K562 (cell line): ENCODE data around the gene PRRT1. TPM values are rescaled to one million over a fixed set of nuclear protein-coding genes. Genes with fewer than 3 reads are reported as not detected.
A peak's percentile ranks its signal among the peaks of the same experiment; 100 is the strongest.

ENCODE experiments used
- ATAC-seq: fragments of 200-7000 bp; cut with Tn5 transposase; 3 replicates; pipeline ENCODE4 v1.9.1; 2020; ENCODE audit warnings: moderate library complexity
- BruUV-seq: library from RNA; stranded (reverse); fragments of 400-500 nt; replicated peaks from 2 replicates; lab custom pipeline; 2021; lab: Mats Ljungman, UMichigan
- CTCF ChIA-PET: fragments of 300-600 bp; formaldehyde crosslinking; extraction: SDS; loops from one replicate; lab custom pipeline; 2021; ENCODE audit warnings: low intra/inter-chr PET ratio; lab: Yijun Ruan, JAX
- POLR2A ChIA-PET: fragments of 300-600, 350-650 bp; sonication (Branson Sonifier 250); formaldehyde crosslinking; extraction: SDS; loops from one replicate; lab custom pipeline; 2021; ENCODE audit warnings: antibody characterized with exemption, inconsistent platforms; lab: Yijun Ruan, JAX
- DNase-seq, 4 experiments: peaks; one replicate each; pipeline versions ENCODE4 v3.0.0 to v3.0.0-alpha.2; 2011 to 2018; ENCODE audit warnings: low spot score in 3 of 4, mixed read lengths in 3 of 4; ENCODE audit errors: extremely low read depth in 1 of 4
- FAIRE-seq: peaks from 2 replicates; lab custom pipeline; 2011; peaks lifted over from hg19 to GRCh38; lab: Jason Lieb, UNC
- H2AFZ ChIP-seq: 2 replicates; pipeline ENCODE4 v1.6.0; 2011; ENCODE audit warnings: low read depth, low read length, control low read depth, inconsistent platforms
- H3K27ac ChIP-seq: fragments of 200-600 bp; 3 replicates; pipeline ENCODE4 v1.8.0; 2011; ENCODE audit warnings: low read depth, mild to moderate bottlenecking, control low read depth, inconsistent platforms, low read length, moderate library complexity, mixed read lengths; ENCODE audit errors: extremely low read depth
- H3K27me3 ChIP-seq, 2 experiments: fragments of 300-600 bp in 1 of 2; 2 replicates in 1 of 2; 3 replicates in 1 of 2; pipeline versions ENCODE4 v1.6.0 to v1.8.0; 2011; ENCODE audit warnings: inconsistent platforms in 2 of 2, low read length in 2 of 2, mild to moderate bottlenecking in 1 of 2, mixed read lengths in 1 of 2, moderate library complexity in 1 of 2; ENCODE audit not compliant: control insufficient read depth in 2 of 2, insufficient read depth in 2 of 2
- H3K36me3 ChIP-seq: fragments of 300-600 bp; 3 replicates; pipeline ENCODE4 v1.8.0; 2011; ENCODE audit warnings: mild to moderate bottlenecking, low read length, inconsistent platforms; ENCODE audit not compliant: control insufficient read depth, insufficient read depth
- H3K4me1 ChIP-seq, 2 experiments: fragments of 200-600 bp in 1 of 2; replicated peaks in 1 of 2; 2 replicates in 1 of 2; 3 replicates in 1 of 2; pipeline versions ENCODE4 v1.5.1 to v1.8.0; 2011; ENCODE audit warnings: inconsistent platforms in 2 of 2, low read length in 2 of 2, mild to moderate bottlenecking in 1 of 2, mixed read lengths in 1 of 2, moderate library complexity in 1 of 2; ENCODE audit not compliant: control insufficient read depth in 2 of 2, insufficient read depth in 2 of 2
- H3K4me2 ChIP-seq: 2 replicates; pipeline ENCODE4 v1.6.1; 2011; ENCODE audit warnings: low read length, control low read depth, inconsistent platforms, mixed read lengths; ENCODE audit not compliant: insufficient read depth
- H3K4me3 ChIP-seq: fragments of 200-600 bp; sonication (generic), shearing (Covaris generic); 2 replicates; pipeline ENCODE4 v1.5.1; 2016; ENCODE audit warnings: control low read depth, inconsistent platforms
- H3K79me2 ChIP-seq: fragments of 200-600 bp; 3 replicates; pipeline ENCODE4 v1.8.0; 2011; ENCODE audit warnings: low read length, inconsistent platforms; ENCODE audit not compliant: control insufficient read depth, insufficient read depth
- H3K9ac ChIP-seq, 2 experiments: 2 replicates each; pipeline versions ENCODE4 v1.6.0 to v1.6.1; 2011; ENCODE audit warnings: low read depth in 2 of 2, low read length in 2 of 2, control low read depth in 1 of 2, inconsistent platforms in 1 of 2, mild to moderate bottlenecking in 1 of 2, mixed read lengths in 1 of 2; ENCODE audit not compliant: insufficient read depth in 1 of 2
- H3K9me1 ChIP-seq: one replicate; pipeline ENCODE4 v1.6.0; 2011; ENCODE audit warnings: inconsistent platforms, mild to moderate bottlenecking, low read length, moderate library complexity; ENCODE audit not compliant: control insufficient read depth, insufficient read depth
- H3K9me3 ChIP-seq: replicated peaks from 2 replicates; pipeline ENCODE4 v1.5.1; 2011; ENCODE audit warnings: low read depth, low read length, inconsistent platforms; ENCODE audit not compliant: control insufficient read depth, insufficient read depth
- H4K20me1 ChIP-seq: replicated peaks from 2 replicates; pipeline ENCODE4 v1.6.1; 2011; ENCODE audit warnings: low read length, inconsistent platforms, mixed read lengths; ENCODE audit not compliant: control insufficient read depth, insufficient read depth
- ARID4B ChIP-seq: sonication (generic); formaldehyde crosslinking; IDR thresholded peaks from 2 replicates; pipeline ENCODE4 v1.8.0; 2022; ENCODE audit warnings: mild to moderate bottlenecking, missing genetic modification reagents
- CREB1 ChIP-seq, 2 experiments: sonication (generic) in 1 of 2; formaldehyde crosslinking in 1 of 2; IDR thresholded peaks; 2 replicates each; pipeline versions ENCODE4 v1.6.1 to v1.8.0; 2012 to 2022; ENCODE audit warnings: inconsistent platforms in 1 of 2, mild to moderate bottlenecking in 1 of 2, missing genetic modification reagents in 1 of 2, moderate library complexity in 1 of 2
- HMBOX1 ChIP-seq: sonication (generic); IDR thresholded peaks from 2 replicates; pipeline ENCODE4 v1.6.1; 2016
- ZNF644 ChIP-seq: fragments of 200-800 bp; sonication (Bioruptor generic); IDR thresholded peaks from 2 replicates; pipeline ENCODE4 v1.6.1; 2016; ENCODE audit warnings: low read depth, missing genetic modification characterization, missing compliant biosample characterization
- WGBS: fragments of 100-300 bp; shearing (Covaris generic); methylation state at CpG from one replicate; pipeline ENCODE4 v1.1.6; 2016; ENCODE audit warnings: low coverage, mixed read lengths; ENCODE audit not compliant: insufficient coverage; ENCODE audit errors: missing lambda C conversion rate; 5-methylcytosine and 5-hydroxymethylcytosine counted together
- in situ Hi-C: fragments of 300-500 bp; cut with MboI; formaldehyde crosslinking; loops from 4 replicates; pipeline ENCODE4 v1.15.0; 2018; ENCODE audit warnings: inconsistent platforms, mixed read lengths
- intact Hi-C: fragments of 100-400 bp; cut with micrococcal nuclease; formaldehyde crosslinking; loops from 2 replicates; pipeline ENCODE4 v1.14.2; 2022
- polyA plus RNA-seq, 8 experiments: library from polyadenylated mRNA; depleted of rRNA in 4 of 8; stranded (reverse) in 5 of 8; unstranded in 3 of 8; fragments of >200 nt; fragmentation: Nextera tagmentation in 2 of 8; fragmentation: Illumina TruSeq in 1 of 8; extraction: Ambion mirVana in 2 of 8; extraction: Trizol in 1 of 8; gene quantifications; 2 replicates each; pipeline versions ENCODE4 v1.2.1 to v1.2.3, GENCODE V29; 2011 to 2014; ENCODE audit warnings: inconsistent platforms in 1 of 8, missing spikeins in 1 of 8
- total RNA-seq, 7 experiments: library from RNA; depleted of rRNA in 6 of 7; stranded (reverse); fragments of >200 nt in 6 of 7; fragmentation: Illumina TruSeq in 2 of 7; extraction: Trizol in 2 of 7; gene quantifications; 2 replicates each; pipeline versions ENCODE4 v1.2.1 to v1.2.3, GENCODE V29; 2011 to 2021; ENCODE audit warnings: low replicate concordance in 1 of 7

PRRT1 gene
- total and polyA plus RNA-seq, 9 of the 15 experiments (the other 6 are each of a cell fraction or from before 2014, with no cell fraction given), result 0.14 to 3.5 (median 0.41) TPM

- Histone ChIP-seq H3K79me2 (peaks cover 44% of the 10 kb centered on the region), H3K9me1 (no peaks in the 10 kb centered on the region), H3K27me3 (no peaks in the 10 kb centered on the region), H3K9ac (peak overlapping the region; percentile 86 to 93), H3K4me3 (peak overlapping the region; percentile 65), H3K4me2 (peak overlapping the region; percentile 86), H3K27ac (peak overlapping the region; percentile 89), H2AFZ (peak overlapping the region; percentile 91), H3K4me1 (peaks cover 25 to 65% of the 10 kb centered on the region in 2 experiments; a peak in 4 of 5 replicates), H3K36me3 (peaks cover 28% of the 10 kb centered on the region), H4K20me1 (no peaks in the 10 kb centered on the region), H3K9me3 (no peaks in the 10 kb centered on the region)
- intact Hi-C loops (no loop called here), in situ Hi-C loops (no loop called here)
- ChIA-PET CTCF (interaction anchor here (0.9 to 4.2 kb wide), 2 partner anchors 24 to 34 kb away, joined by 3 to 51 read pairs; no protein-coding TSS in a partner anchor), POLR2A (interaction anchor here (0.6 to 2.1 kb wide), 6 partner anchors 12 to 38 kb away, joined by 3 to 7 read pairs (median 4); partner anchors contain the start of genes ATF6B and EGFL8)
- ATAC-seq (peak; percentile 72), FAIRE-seq (peak; percentile 91), DNase-seq (peak; percentile 43 to 82 (median 57))
- BruUV-seq, result TSS peak; percentile 70
- 5% methylated on average over 35 of the region's 35 CpGs for WGBS
- TF ChIP-seq ARID4B (CRISPR knock-in tag) (0 out of 2 replicates have a peak, but pooled peaks have one; percentile 37), ZNF644 (tag) (0 out of 2 replicates have a peak, but pooled peaks have one; percentile 67), HMBOX1 (peak; percentile 46; the same call in 1 of the 2 replicates), CREB1 (IDR thresholded peaks at IDR 0.05) (0 out of 2 replicates have a peak, but pooled peaks have one; percentile 25), CREB1 (CRISPR knock-in tag; IDR thresholded peaks at IDR 0.05) (no peak)
Observed at GRCh38 chr6:32152769-32153563, 1.2 kb upstream of the PRRT1 start.
